ENCODE data around the gene SETX. TPM values are rescaled to one million over a fixed set of nuclear protein-coding genes. Genes with fewer than 3 reads are reported as not detected.
A peak's percentile ranks its signal among the peaks of the same experiment; 100 is the strongest.

The SETX gene
- total RNA-seq, 1 experiment from 2014 or later = 22.2 TPM

GRCh38 chr9:132369421-132369820, 14.6 kb upstream of the SETX start:
- DNase-seq = no peak
- Histone ChIP-seq H3K27me3 (ENCODE audit: control insufficient read depth, insufficient read depth, low read length) (no peaks in the 10 kb centered on the region), H3K4me3 (ENCODE audit: insufficient read depth, low read depth, low read length) (no peak overlapping the region), H3K36me3 (replicated peaks; ENCODE audit: control insufficient read depth, insufficient read depth, low read length) (no peaks in the 10 kb centered on the region)

GRCh38 chr9:132367613-132368313, 13.0 kb upstream of the SETX start:
- H3K27me3 ChIP-seq (ENCODE audit: control insufficient read depth, insufficient read depth, low read length) = no peaks in the 10 kb centered on the region
- no peak overlapping the region for H3K4me3 ChIP-seq (ENCODE audit: insufficient read depth, low read depth, low read length)
- DNase-seq = no peak
- H3K36me3 ChIP-seq (replicated peaks; ENCODE audit: control insufficient read depth, insufficient read depth, low read length) = no peaks in the 10 kb centered on the region

GRCh38 chr9:132366481-132366880, 11.7 kb upstream of the SETX start:
- no peaks in the 10 kb centered on the region for H3K27me3 ChIP-seq (ENCODE audit: control insufficient read depth, insufficient read depth, low read length)
- no peak for DNase-seq
- H3K36me3 ChIP-seq (replicated peaks; ENCODE audit: control insufficient read depth, insufficient read depth, low read length) = no peaks in the 10 kb centered on the region
- H3K4me3 ChIP-seq (ENCODE audit: insufficient read depth, low read depth, low read length) = no peak overlapping the region

GRCh38 chr9:132365986-132366385, 11.2 kb upstream of the SETX start:
- no peak for DNase-seq
- no peaks in the 10 kb centered on the region for H3K27me3 ChIP-seq (ENCODE audit: control insufficient read depth, insufficient read depth, low read length)
- H3K4me3 ChIP-seq (ENCODE audit: insufficient read depth, low read depth, low read length) = no peak overlapping the region
- H3K36me3 ChIP-seq (replicated peaks; ENCODE audit: control insufficient read depth, insufficient read depth, low read length) = no peaks in the 10 kb centered on the region

- Histone ChIP-seq H3K27me3 (ENCODE audit: control insufficient read depth, insufficient read depth, low read length) (no peaks in the 10 kb centered on the region), H3K36me3 (replicated peaks; ENCODE audit: control insufficient read depth, insufficient read depth, low read length) (no peaks in the 10 kb centered on the region), H3K4me3 (ENCODE audit: insufficient read depth, low read depth, low read length) (no peak overlapping the region)
- no peak for DNase-seq
Measured at GRCh38 chr9:132364068-132364467, 9.3 kb upstream of the SETX start.

- peaks cover 3% of the 10 kb centered on the region for H3K36me3 ChIP-seq (replicated peaks; ENCODE audit: control insufficient read depth, insufficient read depth, low read length)
- no peak for DNase-seq
- no peaks in the 10 kb centered on the region for H3K27me3 ChIP-seq (ENCODE audit: control insufficient read depth, insufficient read depth, low read length)
- H3K4me3 ChIP-seq (ENCODE audit: insufficient read depth, low read depth, low read length) = no peak overlapping the region
Measured at GRCh38 chr9:132357764-132358163, 3.0 kb upstream of the SETX start.

GRCh38 chr9:132356324-132356924, 1.6 kb upstream of the SETX start:
- Histone ChIP-seq H3K36me3 (replicated peaks; ENCODE audit: control insufficient read depth, insufficient read depth, low read length) (peaks cover 15% of the 10 kb centered on the region), H3K27me3 (ENCODE audit: control insufficient read depth, insufficient read depth, low read length) (no peaks in the 10 kb centered on the region), H3K4me3 (ENCODE audit: insufficient read depth, low read depth, low read length) (no peak overlapping the region)
- DNase-seq = peak; percentile 35

- Histone ChIP-seq H3K4me3 (ENCODE audit: insufficient read depth, low read depth, low read length) (no peak overlapping the region), H3K36me3 (replicated peaks; ENCODE audit: control insufficient read depth, insufficient read depth, low read length) (peaks cover 26% of the 10 kb centered on the region), H3K27me3 (ENCODE audit: control insufficient read depth, insufficient read depth, low read length) (no peaks in the 10 kb centered on the region)
- no peak for DNase-seq
Measured at GRCh38 chr9:132351404-132352045, 3.3 kb downstream of the SETX start.

- Histone ChIP-seq H3K36me3 (replicated peaks; ENCODE audit: control insufficient read depth, insufficient read depth, low read length) (peaks cover 28% of the 10 kb centered on the region), H3K27me3 (ENCODE audit: control insufficient read depth, insufficient read depth, low read length) (no peaks in the 10 kb centered on the region), H3K4me3 (ENCODE audit: insufficient read depth, low read depth, low read length) (no peak overlapping the region)
- no peak for DNase-seq
Measured at GRCh38 chr9:132350861-132351315, 3.9 kb downstream of the SETX start.

GRCh38 chr9:132348676-132349075, 6.1 kb downstream of the SETX start:
- H3K36me3 ChIP-seq (replicated peaks; ENCODE audit: control insufficient read depth, insufficient read depth, low read length) = peaks cover 36% of the 10 kb centered on the region
- no peak for DNase-seq
- no peak overlapping the region for H3K4me3 ChIP-seq (ENCODE audit: insufficient read depth, low read depth, low read length)
- no peaks in the 10 kb centered on the region for H3K27me3 ChIP-seq (ENCODE audit: control insufficient read depth, insufficient read depth, low read length)

- Histone ChIP-seq H3K4me3 (ENCODE audit: insufficient read depth, low read depth, low read length) (no peak overlapping the region), H3K36me3 (replicated peaks; ENCODE audit: control insufficient read depth, insufficient read depth, low read length) (peaks cover 31% of the 10 kb centered on the region), H3K27me3 (ENCODE audit: control insufficient read depth, insufficient read depth, low read length) (no peaks in the 10 kb centered on the region)
- DNase-seq = no peak
Measured at GRCh38 chr9:132346177-132346576, 8.6 kb downstream of the SETX start.

- H3K27me3 ChIP-seq (ENCODE audit: control insufficient read depth, insufficient read depth, low read length) = no peaks in the 10 kb centered on the region
Measured at GRCh38 chr9:132341177-132341840, 13.5 kb downstream of the SETX start.

GRCh38 chr9:132334364-132334763, 20.4 kb downstream of the SETX start:
- no peak overlapping the region for H3K4me3 ChIP-seq (ENCODE audit: insufficient read depth, low read depth, low read length)
- no peak for DNase-seq
- no peaks in the 10 kb centered on the region for H3K27me3 ChIP-seq (ENCODE audit: control insufficient read depth, insufficient read depth, low read length)
- H3K36me3 ChIP-seq (replicated peaks; ENCODE audit: control insufficient read depth, insufficient read depth, low read length) = peaks cover 22% of the 10 kb centered on the region

More at GRCh38 chr9:132341177-132341840, 13.5 kb downstream of the SETX start:
- Histone ChIP-seq H3K4me3 (ENCODE audit: insufficient read depth, low read depth, low read length) (no peak overlapping the region), H3K36me3 (replicated peaks; ENCODE audit: control insufficient read depth, insufficient read depth, low read length) (peaks cover 27% of the 10 kb centered on the region)
- DNase-seq = no peak

- H3K27me3 ChIP-seq (ENCODE audit: control insufficient read depth, insufficient read depth, low read length) = no peaks in the 10 kb centered on the region
- DNase-seq = no peak
- H3K36me3 ChIP-seq (replicated peaks; ENCODE audit: control insufficient read depth, insufficient read depth, low read length) = peaks cover 23% of the 10 kb centered on the region
- H3K4me3 ChIP-seq (ENCODE audit: insufficient read depth, low read depth, low read length) = no peak overlapping the region
Measured at GRCh38 chr9:132333556-132333955, 21.2 kb downstream of the SETX start.

GRCh38 chr9:132328580-132328979, 26.2 kb downstream of the SETX start:
- Histone ChIP-seq H3K4me3 (ENCODE audit: insufficient read depth, low read depth, low read length) (no peak overlapping the region), H3K27me3 (ENCODE audit: control insufficient read depth, insufficient read depth, low read length) (no peaks in the 10 kb centered on the region), H3K36me3 (replicated peaks; ENCODE audit: control insufficient read depth, insufficient read depth, low read length) (peaks cover 32% of the 10 kb centered on the region)
- no peak for DNase-seq

All from H7 (cell line).